T-helper 9 cell (primary cell): ENCODE results near the gene VAV2.

Experiments used
- DNase-seq: peaks from one replicate; pipeline ENCODE4 v3.0.0-alpha.2; 2020

VAV2 gene

GRCh38 chr9:133810556-133811195, 181.4 kb downstream of the VAV2 start:
- DNase-seq = no peak

GRCh38 chr9:133809335-133809734, 182.8 kb downstream of the VAV2 start:
- DNase-seq = no peak

GRCh38 chr9:133807818-133808217, 184.3 kb downstream of the VAV2 start:
- no peak for DNase-seq

- DNase-seq = no peak
Observed at GRCh38 chr9:133807037-133807436, 185.1 kb downstream of the VAV2 start.

GRCh38 chr9:133806623-133807010, 185.5 kb downstream of the VAV2 start:
- DNase-seq = no peak

GRCh38 chr9:133805876-133806622, 186.1 kb downstream of the VAV2 start:
- DNase-seq = no peak

- no peak for DNase-seq
Observed at GRCh38 chr9:133804199-133804598, 187.9 kb downstream of the VAV2 start.

- no peak for DNase-seq
Observed at GRCh38 chr9:133803745-133804144, 188.4 kb downstream of the VAV2 start.

- no peak for DNase-seq
Observed at GRCh38 chr9:133803028-133803585, 189.0 kb downstream of the VAV2 start.

- DNase-seq = no peak
Observed at GRCh38 chr9:133801739-133802138, 190.4 kb downstream of the VAV2 start.

GRCh38 chr9:133800266-133800665, 191.9 kb downstream of the VAV2 start:
- no peak for DNase-seq

- no peak for DNase-seq
Observed at GRCh38 chr9:133799716-133800115, 192.4 kb downstream of the VAV2 start.

GRCh38 chr9:133799106-133799505, 193.0 kb downstream of the VAV2 start:
- no peak for DNase-seq

GRCh38 chr9:133798160-133798559, 194.0 kb downstream of the VAV2 start:
- no peak for DNase-seq

- DNase-seq = no peak
Observed at GRCh38 chr9:133797406-133798105, 194.6 kb downstream of the VAV2 start.

- no peak for DNase-seq
Observed at GRCh38 chr9:133796562-133796961, 195.6 kb downstream of the VAV2 start.

GRCh38 chr9:133795049-133795448, 197.1 kb downstream of the VAV2 start:
- no peak for DNase-seq

- no peak for DNase-seq
Observed at GRCh38 chr9:133794016-133794760, 197.9 kb downstream of the VAV2 start.

GRCh38 chr9:133793471-133793870, 198.7 kb downstream of the VAV2 start:
- DNase-seq = no peak

GRCh38 chr9:133792721-133793470, 199.2 kb downstream of the VAV2 start:
- DNase-seq = peak; percentile 30

- DNase-seq = no peak
Observed at GRCh38 chr9:133791735-133792649, 200.1 kb downstream of the VAV2 start.
